H9 (cell line): ENCODE measurements around the gene LRMDA. TPM values are rescaled to one million over a fixed set of nuclear protein-coding genes. Genes with fewer than 3 reads are reported as not detected.

Source experiments
- DNase-seq: peaks from one replicate; pipeline ENCODE4 v3.0.0-alpha.2; 2017
- H2AFZ ChIP-seq: one replicate; pipeline ENCODE4 v1.6.1; 2013; ENCODE audit warnings: mild to moderate bottlenecking, low read length, control low read depth, moderate library complexity
- H2AK5ac ChIP-seq: 2 replicates; pipeline ENCODE4 v1.6.1; 2013; ENCODE audit warnings: low read length, control low read depth, mixed read lengths; ENCODE audit not compliant: insufficient read length
- H2BK120ac ChIP-seq: one replicate; pipeline ENCODE4 v1.6.1; 2013; ENCODE audit warnings: low read depth, mild to moderate bottlenecking, low read length, control low read depth, inconsistent platforms; ENCODE audit not compliant: poor library complexity, severe bottlenecking
- H2BK12ac ChIP-seq: 2 replicates; pipeline ENCODE4 v1.6.1; 2013; ENCODE audit warnings: low read length, control low read depth, mixed read lengths, low read depth; ENCODE audit not compliant: insufficient read length
- H2BK15ac ChIP-seq: 2 replicates; pipeline ENCODE4 v1.6.1; 2013; ENCODE audit warnings: low read depth, low read length, control low read depth
- H2BK20ac ChIP-seq: one replicate; pipeline ENCODE4 v1.6.1; 2013; ENCODE audit warnings: low read depth, mild to moderate bottlenecking, low read length, control low read depth, inconsistent platforms; ENCODE audit not compliant: poor library complexity, severe bottlenecking
- H2BK5ac ChIP-seq: 2 replicates; pipeline ENCODE4 v1.6.1; 2013; ENCODE audit warnings: low read length, control low read depth, mixed read lengths; ENCODE audit not compliant: insufficient read length
- H3K14ac ChIP-seq: 2 replicates; pipeline ENCODE4 v1.6.1; 2013; ENCODE audit warnings: low read length, control low read depth; ENCODE audit not compliant: insufficient read depth
- H3K18ac ChIP-seq: 2 replicates; pipeline ENCODE4 v1.6.1; 2013; ENCODE audit warnings: low read depth, mild to moderate bottlenecking, mixed read lengths, low read length, control low read depth; ENCODE audit not compliant: insufficient read length
- H3K23ac ChIP-seq: 2 replicates; pipeline ENCODE4 v1.6.1; 2013; ENCODE audit warnings: low read length, control low read depth, mixed read lengths, low read depth; ENCODE audit not compliant: insufficient read length
- H3K23me2 ChIP-seq: 2 replicates; pipeline ENCODE4 v1.6.1; 2013; ENCODE audit warnings: low read depth, mild to moderate bottlenecking, mixed read lengths, low read length, control low read depth; ENCODE audit not compliant: insufficient read length, poor library complexity, severe bottlenecking
- H3K27ac ChIP-seq: 2 replicates; pipeline ENCODE4 v1.5.1; 2013; ENCODE audit warnings: low read length, control low read depth, mixed read lengths, low read depth; ENCODE audit not compliant: insufficient read length
- H3K27me3 ChIP-seq: 2 replicates; pipeline ENCODE4 v1.6.1; 2013; ENCODE audit warnings: low read length, control low read depth, inconsistent platforms; ENCODE audit not compliant: insufficient read depth
- H3K4ac ChIP-seq: 2 replicates; pipeline ENCODE4 v1.6.1; 2013; ENCODE audit warnings: low read depth, mild to moderate bottlenecking, control low read depth, inconsistent platforms, low read length, moderate library complexity
- H3K4me1 ChIP-seq: 2 replicates; pipeline ENCODE4 v1.6.1; 2013; ENCODE audit warnings: low read length, control low read depth, inconsistent platforms; ENCODE audit not compliant: insufficient read depth
- H3K4me2 ChIP-seq: 2 replicates; pipeline ENCODE4 v1.6.1; 2013; ENCODE audit warnings: low read length, control low read depth, mixed read lengths; ENCODE audit not compliant: insufficient read length, insufficient read depth
- H3K56ac ChIP-seq: 2 replicates; pipeline ENCODE4 v1.6.1; 2013; ENCODE audit warnings: low read depth, mild to moderate bottlenecking, mixed read lengths, low read length, control low read depth; ENCODE audit not compliant: insufficient read length
- H3K79me1 ChIP-seq: 2 replicates; pipeline ENCODE4 v1.6.1; 2013; ENCODE audit warnings: low read depth, mild to moderate bottlenecking, moderate library complexity, low read length, control low read depth, inconsistent platforms; ENCODE audit not compliant: insufficient read depth, poor library complexity, severe bottlenecking
- H3K79me2 ChIP-seq: 2 replicates; pipeline ENCODE4 v1.6.1; 2013; ENCODE audit warnings: low read length, control low read depth, inconsistent platforms; ENCODE audit not compliant: insufficient read depth
- H3K9ac ChIP-seq: 2 replicates; pipeline ENCODE4 v1.6.1; 2013; ENCODE audit warnings: low read length, control low read depth, mixed read lengths; ENCODE audit not compliant: insufficient read length; ENCODE audit errors: extremely low read depth
- H3K9me3 ChIP-seq: one replicate; pipeline ENCODE4 v1.6.1; 2013; ENCODE audit warnings: low read depth, low read length, inconsistent platforms; ENCODE audit not compliant: control insufficient read depth
- H3T11ph ChIP-seq: one replicate; pipeline ENCODE4 v1.6.1; 2013; ENCODE audit warnings: mild to moderate bottlenecking, low read length, control low read depth, inconsistent platforms
- H4K20me1 ChIP-seq: one replicate; pipeline ENCODE4 v1.6.1; 2013; ENCODE audit not compliant: control insufficient read depth, insufficient read length, insufficient read depth
- H4K5ac ChIP-seq: 2 replicates; pipeline ENCODE4 v1.6.1; 2013; ENCODE audit warnings: low read depth, mild to moderate bottlenecking, mixed read lengths, low read length, control low read depth; ENCODE audit not compliant: insufficient read length
- H4K8ac ChIP-seq: replicated peaks from 2 replicates; pipeline ENCODE4 v1.6.1; 2013; ENCODE audit warnings: low read length, control low read depth, mixed read lengths, low read depth; ENCODE audit not compliant: insufficient read length
- H4K91ac ChIP-seq: 2 replicates; pipeline ENCODE4 v1.6.1; 2013; ENCODE audit warnings: low read depth, mild to moderate bottlenecking, moderate library complexity, mixed read lengths, low read length, control low read depth; ENCODE audit not compliant: insufficient read length
- H3K27ac Mint-ChIP-seq, 3 experiments: 2 replicates in 2 of 3; 3 replicates in 1 of 3; pipeline ENCODE4 v1.8.0; 2020 to 2021; ENCODE audit warnings: mixed read lengths in 3 of 3, mild to moderate bottlenecking in 1 of 3, moderate library complexity in 1 of 3
- H3K27me3 Mint-ChIP-seq: 2 replicates; pipeline ENCODE4 v1.8.0; 2021; ENCODE audit warnings: low read depth, mild to moderate bottlenecking, moderate library complexity, mixed read lengths
- H3K36me3 Mint-ChIP-seq, 3 experiments: 2 replicates in 2 of 3; 3 replicates in 1 of 3; pipeline ENCODE4 v1.8.0; 2020 to 2021; ENCODE audit warnings: low read depth in 3 of 3, mixed read lengths in 3 of 3; ENCODE audit not compliant: insufficient read depth in 1 of 3
- H3K4me1 Mint-ChIP-seq, 2 experiments: 2 replicates each; pipeline ENCODE4 v1.8.0; 2020; ENCODE audit warnings: mixed read lengths in 2 of 2
- H3K4me3 Mint-ChIP-seq, 2 experiments: 2 replicates in 1 of 2; 3 replicates in 1 of 2; pipeline ENCODE4 v1.8.0; 2020 to 2021; ENCODE audit warnings: mild to moderate bottlenecking in 2 of 2, mixed read lengths in 2 of 2, moderate library complexity in 1 of 2
- H3K9me3 Mint-ChIP-seq, 2 experiments: 2 replicates in 1 of 2; 3 replicates in 1 of 2; pipeline ENCODE4 v1.8.0; 2020; ENCODE audit warnings: mild to moderate bottlenecking in 2 of 2, mixed read lengths in 2 of 2, moderate library complexity in 1 of 2
- CTCF ChIP-seq: fragments of 200-600 bp; sonication (generic); conservative IDR thresholded peaks from 3 replicates; pipeline ENCODE4 v1.8.0; 2021; ENCODE audit warnings: antibody characterized with exemption, mild to moderate bottlenecking
- WGBS: extraction: QIAGEN DNeasy Blood & Tissue Kit; methylation state at CpG from one replicate; pipeline ENCODE4 v1.1.7; 2013; ENCODE audit warnings: missing lambda C conversion rate, low lambda C conversion rate, mixed read lengths; ENCODE audit not compliant: insufficient read length; ENCODE audit errors: extremely low coverage; 5-methylcytosine and 5-hydroxymethylcytosine counted together
- total RNA-seq: library from RNA; stranded (reverse); gene quantifications from 2 replicates; pipeline ENCODE4 v1.2.1, GENCODE V29; 2021

LRMDA gene
- total RNA-seq, 1 experiment from 2014 or later = 1.8 TPM

DNA sequence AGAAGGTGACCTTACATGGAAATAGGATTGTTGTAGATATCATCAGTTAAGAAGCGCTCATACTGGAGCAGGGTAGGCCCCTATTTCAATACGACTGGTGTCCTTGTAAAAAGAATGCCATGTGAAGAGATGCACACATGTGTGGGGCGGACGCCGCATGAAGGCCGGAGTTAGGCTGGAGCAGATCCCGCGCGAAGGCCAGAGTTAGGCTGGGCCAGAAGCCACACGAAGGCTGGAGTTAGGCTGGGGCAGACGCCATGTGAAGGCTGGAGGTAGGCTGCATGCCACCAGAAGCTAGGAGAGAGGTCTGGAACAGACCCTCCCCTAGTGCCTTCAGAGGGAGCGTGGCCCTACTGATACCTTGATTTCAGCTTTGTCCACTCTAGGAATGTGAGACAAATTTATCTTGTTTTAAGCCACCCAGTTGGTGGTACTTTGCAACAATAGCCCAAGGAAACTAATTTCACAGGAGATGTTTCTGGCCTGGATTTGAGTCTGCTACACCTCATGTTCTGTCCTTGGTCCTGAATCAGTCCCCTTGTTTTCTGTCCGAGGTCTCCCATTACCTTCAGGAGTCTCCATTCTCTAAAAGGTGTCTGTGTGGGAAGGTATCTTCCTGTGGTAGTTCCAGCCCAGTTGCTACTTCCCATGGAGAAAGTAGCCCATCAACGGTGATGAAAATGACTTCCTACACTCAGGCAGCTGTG is 585.8 kb downstream of the LRMDA start:
- no peaks in the 10 kb centered on the region; the same call in 1 of the 2 replicates for H3K27me3 Mint-ChIP-seq
- H3K4me1 Mint-ChIP-seq = peaks cover 13 to 15% of the 10 kb centered on the region in 2 experiments
- Histone ChIP-seq H3K27me3 (no peaks in the 10 kb centered on the region), H2BK12ac (no peak overlapping the region), H4K91ac (no peak overlapping the region), H4K5ac (no peak overlapping the region), H3K23ac (no peak overlapping the region), H3K4me2 (no peak overlapping the region), H3K4me1 (no peaks in the 10 kb centered on the region), H3K79me1 (no peaks in the 10 kb centered on the region), H3K9me3 (no peaks in the 10 kb centered on the region), H2BK15ac (no peak overlapping the region), H3K79me2 (no peaks in the 10 kb centered on the region), H2AFZ (no peak overlapping the region), H3K23me2 (no peaks in the 10 kb centered on the region), H4K20me1 (no peaks in the 10 kb centered on the region), H3K14ac (no peak overlapping the region), H3T11ph (no peak overlapping the region), H3K27ac (no peak overlapping the region), H4K8ac (no peak overlapping the region), H3K18ac (no peak overlapping the region), H3K56ac (no peak overlapping the region), H2BK20ac (no peak overlapping the region), H2BK120ac (no peak overlapping the region), H2BK5ac (no peak overlapping the region), H3K9ac (no peak overlapping the region), H3K4ac (no peak overlapping the region), H2AK5ac (no peak overlapping the region)
- WGBS = no CpG with 5 or more reads among the region's 14 CpGs
- no peak for DNase-seq
- H3K27ac Mint-ChIP-seq = no peak overlapping the region
- H3K36me3 Mint-ChIP-seq = no peaks in the 10 kb centered on the region
- no peak for TF ChIP-seq CTCF
- H3K9me3 Mint-ChIP-seq = no peaks in the 10 kb centered on the region
- H3K4me3 Mint-ChIP-seq = no peak overlapping the region
